ENCODE results near the gene GIMAP1. TPM values are rescaled to one million over a fixed set of nuclear protein-coding genes. Genes with fewer than 3 reads are reported as not detected.
A peak's percentile ranks its signal among the peaks of the same experiment; 100 is the strongest.

Gene GIMAP1
- total and polyA plus RNA-seq, 4 donors: 4.6 to 10.0 (median 7.6) TPM

DNA sequence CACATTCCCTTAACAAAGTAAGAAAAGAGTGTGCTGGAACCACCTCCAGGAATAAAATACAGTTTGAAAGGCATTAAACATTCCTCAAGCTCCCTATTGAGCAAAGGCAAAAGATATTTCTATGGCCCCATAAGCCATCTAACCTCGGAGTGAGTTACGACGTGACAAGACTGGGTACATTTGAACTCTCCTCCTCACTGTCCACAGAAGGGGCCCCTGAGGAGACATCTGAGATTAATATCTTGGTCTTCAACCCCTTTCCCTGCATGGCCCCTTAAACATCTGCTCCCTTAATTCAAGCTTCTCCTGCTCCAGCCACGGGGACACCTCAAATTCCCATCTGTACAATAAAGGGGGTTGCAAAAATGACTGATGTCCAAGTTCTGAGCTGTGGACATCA lies 526 bp downstream of the GIMAP1 start:
- ATAC-seq (ENCODE audit: insufficient read depth, low FRiP score) (no peak), DNase-seq (no peak)
- Histone ChIP-seq H3K9me3 (ENCODE audit: control insufficient read depth in 4 of 4, insufficient read depth in 3 of 4, low read length in 3 of 4) (peaks cover 0 to 2% (median 0%) of the 10 kb centered on the region in 4 donors), H3K9ac (ENCODE audit: insufficient read depth in 1 of 2, low read length in 2 of 2) (no peak overlapping the region), H3K27ac (ENCODE audit: low read depth in 1 of 2, low read length in 1 of 2) (peak overlapping the region; percentile 67 to 84), H3K36me3 (ENCODE audit: control insufficient read depth in 4 of 4, insufficient read depth in 4 of 4, low read length in 4 of 4) (peaks cover 0 to 12% (median 0%) of the 10 kb centered on the region in 4 donors), H3K4me1 (ENCODE audit: control insufficient read depth in 5 of 5, insufficient read depth in 5 of 5, low read length in 5 of 5) (peaks cover 0 to 5% (median 0%) of the 10 kb centered on the region in 5 donors), H3K4me3 (peak overlapping the region; percentile 61), H3K27me3 (ENCODE audit: control insufficient read depth in 3 of 3, insufficient read depth in 3 of 3, low read length in 2 of 3) (no peaks in the 10 kb centered on the region)
- WGBS, 2 donors: 16 to 26% methylated on average over 4 of the region's 4 CpGs
- TF ChIP-seq, protein P1, sequence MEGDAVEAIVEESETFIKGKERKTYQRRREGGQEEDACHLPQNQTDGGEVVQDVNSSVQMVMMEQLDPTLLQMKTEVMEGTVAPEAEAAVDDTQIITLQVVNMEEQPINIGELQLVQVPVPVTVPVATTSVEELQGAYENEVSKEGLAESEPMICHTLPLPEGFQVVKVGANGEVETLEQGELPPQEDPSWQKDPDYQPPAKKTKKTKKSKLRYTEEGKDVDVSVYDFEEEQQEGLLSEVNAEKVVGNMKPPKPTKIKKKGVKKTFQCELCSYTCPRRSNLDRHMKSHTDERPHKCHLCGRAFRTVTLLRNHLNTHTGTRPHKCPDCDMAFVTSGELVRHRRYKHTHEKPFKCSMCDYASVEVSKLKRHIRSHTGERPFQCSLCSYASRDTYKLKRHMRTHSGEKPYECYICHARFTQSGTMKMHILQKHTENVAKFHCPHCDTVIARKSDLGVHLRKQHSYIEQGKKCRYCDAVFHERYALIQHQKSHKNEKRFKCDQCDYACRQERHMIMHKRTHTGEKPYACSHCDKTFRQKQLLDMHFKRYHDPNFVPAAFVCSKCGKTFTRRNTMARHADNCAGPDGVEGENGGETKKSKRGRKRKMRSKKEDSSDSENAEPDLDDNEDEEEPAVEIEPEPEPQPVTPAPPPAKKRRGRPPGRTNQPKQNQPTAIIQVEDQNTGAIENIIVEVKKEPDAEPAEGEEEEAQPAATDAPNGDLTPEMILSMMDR (IDR thresholded peaks at IDR 0.05; ENCODE audit: control extremely low read depth, extremely low read depth): no peak

DNA sequence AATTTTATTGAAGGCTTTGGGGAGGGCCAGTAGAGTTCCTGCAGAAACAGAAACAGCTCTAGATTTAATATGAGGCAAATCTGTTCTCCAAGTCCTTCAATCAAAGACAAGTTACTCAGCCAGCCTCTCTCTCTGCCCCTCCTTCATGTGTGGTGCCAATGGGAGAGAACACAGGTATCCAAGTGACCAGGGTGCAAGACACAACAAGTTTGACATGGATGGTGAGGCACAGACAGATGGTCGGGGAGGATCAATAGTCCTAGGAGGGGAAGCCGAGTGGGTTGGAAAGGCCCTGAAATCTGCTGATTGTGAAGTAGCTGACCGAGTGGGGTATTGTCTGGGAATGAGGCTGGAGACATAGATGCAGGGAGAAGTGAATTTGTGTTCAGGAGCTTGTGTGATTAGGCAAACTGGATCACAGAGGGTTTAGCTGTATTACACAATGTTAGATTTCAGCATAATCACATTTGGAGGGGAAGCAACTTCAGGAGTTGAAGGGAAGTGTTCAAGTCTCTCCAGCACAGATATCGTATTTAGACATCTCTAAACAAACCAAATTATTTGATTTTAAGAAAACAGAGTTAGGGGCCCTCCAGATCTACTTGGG lies 1.5 kb downstream of the GIMAP1 start:
- Histone ChIP-seq H3K9ac (ENCODE audit: insufficient read depth in 1 of 2, low read length in 2 of 2) (no peak overlapping the region), H3K9me3 (ENCODE audit: control insufficient read depth in 4 of 4, insufficient read depth in 3 of 4, low read length in 3 of 4) (peaks cover 0 to 2% (median 0%) of the 10 kb centered on the region in 4 donors), H3K36me3 (ENCODE audit: control insufficient read depth in 4 of 4, insufficient read depth in 4 of 4, low read length in 4 of 4) (peaks cover 0 to 15% (median 0%) of the 10 kb centered on the region in 4 donors), H3K4me1 (ENCODE audit: control insufficient read depth in 5 of 5, insufficient read depth in 5 of 5, low read length in 5 of 5) (peaks cover 0 to 7% (median 4%) of the 10 kb centered on the region in 5 donors), H3K4me3 (peak overlapping the region; percentile 2), H3K27ac (ENCODE audit: low read depth in 1 of 2, low read length in 1 of 2) (peak overlapping the region; percentile 58 to 67), H3K27me3 (ENCODE audit: control insufficient read depth in 3 of 3, insufficient read depth in 3 of 3, low read length in 2 of 3) (no peaks in the 10 kb centered on the region)
- no peak for DNase-seq
- 26 to 42% methylated on average over 4 of the region's 4 CpGs for WGBS, 2 donors
- no peak for ATAC-seq (ENCODE audit: insufficient read depth, low FRiP score)
- TF ChIP-seq, protein P1 (IDR thresholded peaks at IDR 0.05; ENCODE audit: control extremely low read depth, extremely low read depth): no peak

DNA sequence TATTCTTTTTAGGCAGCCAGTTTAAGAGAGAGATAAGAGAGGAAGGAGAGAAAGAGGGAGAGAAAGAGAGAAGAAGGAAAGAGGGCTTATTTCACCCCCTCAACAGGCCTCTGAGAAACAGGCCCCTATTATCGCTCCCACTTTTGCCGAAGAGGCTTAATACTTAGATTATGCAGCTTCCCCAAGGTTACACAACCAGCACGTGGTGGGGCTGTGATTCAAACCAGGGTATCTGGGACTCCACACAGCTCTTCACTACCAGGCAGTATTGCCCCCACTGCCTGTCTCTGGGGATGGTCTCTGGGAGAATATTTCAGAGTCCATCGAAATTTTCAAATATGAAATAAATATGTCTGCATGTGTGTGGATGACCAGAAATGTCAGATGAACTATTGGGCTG lies 3.0 kb downstream of the GIMAP1 start:
- Histone ChIP-seq H3K27ac (ENCODE audit: low read depth in 1 of 2, low read length in 1 of 2) (no peak overlapping the region), H3K4me3 (no peak overlapping the region), H3K9ac (ENCODE audit: insufficient read depth in 1 of 2, low read length in 2 of 2) (no peak overlapping the region), H3K9me3 (ENCODE audit: control insufficient read depth in 4 of 4, insufficient read depth in 3 of 4, low read length in 3 of 4) (peaks cover 0 to 2% (median 0%) of the 10 kb centered on the region in 4 donors), H3K36me3 (ENCODE audit: control insufficient read depth in 4 of 4, insufficient read depth in 4 of 4, low read length in 4 of 4) (peaks cover 0 to 15% (median 0%) of the 10 kb centered on the region in 4 donors), H3K4me1 (ENCODE audit: control insufficient read depth in 5 of 5, insufficient read depth in 5 of 5, low read length in 5 of 5) (peaks cover 0 to 7% (median 4%) of the 10 kb centered on the region in 5 donors), H3K27me3 (ENCODE audit: control insufficient read depth in 3 of 3, insufficient read depth in 3 of 3, low read length in 2 of 3) (no peaks in the 10 kb centered on the region)
- WGBS, 2 donors: 50 to 77% methylated on average over 4 of the region's 4 CpGs
- TF ChIP-seq, protein P1 (IDR thresholded peaks at IDR 0.05; ENCODE audit: control extremely low read depth, extremely low read depth): no peak
- DNase-seq (no peak), ATAC-seq (ENCODE audit: insufficient read depth, low FRiP score) (no peak)

Measured in lung (tissue), 12 donors.